Stimulated activated CD4-positive, alpha-beta T cell treated with anti-CD3 and anti-CD28 coated beads, TNF-alpha, amount 100 ng/mL, for 24 hours (primary cell): ENCODE measurements around the gene PFKFB1.

Source experiments
- DNase-seq, 3 experiments: peaks; one replicate each; pipeline ENCODE4 v3.0.0-alpha.2; 2020; ENCODE audit warnings: low read depth in 3 of 3

PFKFB1 gene

GRCh38 chrX:54922547-54922946 is 71.4 kb downstream of the PFKFB1 start:
- no peak for DNase-seq

- DNase-seq: peak; percentile 11 to 53 (median 13)
Observed at GRCh38 chrX:54921427-54922021, 72.5 kb downstream of the PFKFB1 start.

GRCh38 chrX:54920610-54921426 is 73.2 kb downstream of the PFKFB1 start, which contains the start of gene TRO:
TSS of gene TRO (plus strand) at chrX:54920824. CDS start at chrX:54922247, 1,423 bp downstream.
- DNase-seq: no peak

- DNase-seq: no peak
Observed at GRCh38 chrX:54909941-54910340, 84.0 kb downstream of the PFKFB1 start.

- no peak for DNase-seq
Observed at GRCh38 chrX:54894159-54894558, 99.8 kb downstream of the PFKFB1 start.

- DNase-seq: peak in 2 of 3 experiments; percentile 4
Observed at GRCh38 chrX:54891573-54891972, 102.4 kb downstream of the PFKFB1 start.

- DNase-seq: no peak
Observed at GRCh38 chrX:54885740-54886139, 108.2 kb downstream of the PFKFB1 start.
